Measurements from ENCODE around the gene CCDC78.

Gene CCDC78

DNA sequence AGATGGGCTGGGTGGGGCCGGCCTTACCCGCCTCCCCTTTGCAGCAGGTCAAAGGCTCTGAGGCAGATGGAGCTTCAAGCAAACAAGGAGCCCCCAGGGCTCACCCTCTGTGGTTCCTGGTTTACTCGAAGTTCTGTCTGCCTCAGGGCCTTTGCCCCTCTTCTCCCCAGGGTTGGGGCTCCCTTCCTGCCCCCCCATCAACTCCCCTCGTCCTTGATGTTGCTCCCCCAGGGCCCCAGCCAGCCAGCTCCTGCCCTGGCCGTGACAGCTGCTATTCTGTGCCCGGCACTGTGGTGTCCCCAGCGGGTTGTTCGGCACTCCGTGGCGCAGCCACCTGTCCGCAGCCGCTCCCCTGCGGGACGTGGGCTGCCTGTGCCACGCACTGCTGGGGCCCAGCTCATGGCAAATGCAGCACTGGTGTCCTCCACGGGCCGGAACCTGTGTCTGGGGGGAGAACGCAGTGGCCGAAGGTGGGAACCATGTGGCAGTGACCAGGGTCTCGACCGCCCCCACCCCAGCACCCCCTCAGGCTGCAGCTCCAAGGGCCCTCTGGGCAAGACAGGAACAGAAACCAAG lies 15.7 kb downstream of the CCDC78 start:
- no peak for DNase-seq (ENCODE audit: low read depth)

GRCh38 chr16:709566-710499 lies 16.4 kb downstream of the CCDC78 start:
- peak; percentile 93 for DNase-seq (ENCODE audit: low read depth)

GRCh38 chr16:708959-709358 lies 17.3 kb downstream of the CCDC78 start:
- no peak for DNase-seq (ENCODE audit: low read depth)

DNA sequence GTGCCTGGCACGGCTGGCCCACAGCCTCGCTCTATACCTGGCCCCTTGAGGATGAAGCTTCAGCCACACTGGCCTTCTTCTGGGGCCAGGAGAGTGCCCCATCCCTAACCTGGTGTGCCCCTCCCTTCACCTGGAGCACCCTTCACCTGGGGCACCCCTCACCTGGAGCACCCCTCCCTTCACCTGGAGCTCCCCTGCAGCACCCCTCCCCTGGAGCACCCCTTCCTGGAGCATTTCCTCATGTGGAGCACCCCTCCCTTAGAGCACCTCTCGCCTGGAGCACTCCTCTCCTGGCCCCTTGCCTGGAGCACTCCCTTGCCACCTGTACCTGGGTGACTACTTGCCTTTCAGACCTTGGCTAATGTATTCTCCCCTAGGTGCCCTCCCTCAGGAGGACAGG lies 18.2 kb downstream of the CCDC78 start:
- no peak for DNase-seq (ENCODE audit: low read depth)

- DNase-seq (ENCODE audit: low read depth) = no peak
Observed at GRCh38 chr16:707062-707538, 19.1 kb downstream of the CCDC78 start.

DNA sequence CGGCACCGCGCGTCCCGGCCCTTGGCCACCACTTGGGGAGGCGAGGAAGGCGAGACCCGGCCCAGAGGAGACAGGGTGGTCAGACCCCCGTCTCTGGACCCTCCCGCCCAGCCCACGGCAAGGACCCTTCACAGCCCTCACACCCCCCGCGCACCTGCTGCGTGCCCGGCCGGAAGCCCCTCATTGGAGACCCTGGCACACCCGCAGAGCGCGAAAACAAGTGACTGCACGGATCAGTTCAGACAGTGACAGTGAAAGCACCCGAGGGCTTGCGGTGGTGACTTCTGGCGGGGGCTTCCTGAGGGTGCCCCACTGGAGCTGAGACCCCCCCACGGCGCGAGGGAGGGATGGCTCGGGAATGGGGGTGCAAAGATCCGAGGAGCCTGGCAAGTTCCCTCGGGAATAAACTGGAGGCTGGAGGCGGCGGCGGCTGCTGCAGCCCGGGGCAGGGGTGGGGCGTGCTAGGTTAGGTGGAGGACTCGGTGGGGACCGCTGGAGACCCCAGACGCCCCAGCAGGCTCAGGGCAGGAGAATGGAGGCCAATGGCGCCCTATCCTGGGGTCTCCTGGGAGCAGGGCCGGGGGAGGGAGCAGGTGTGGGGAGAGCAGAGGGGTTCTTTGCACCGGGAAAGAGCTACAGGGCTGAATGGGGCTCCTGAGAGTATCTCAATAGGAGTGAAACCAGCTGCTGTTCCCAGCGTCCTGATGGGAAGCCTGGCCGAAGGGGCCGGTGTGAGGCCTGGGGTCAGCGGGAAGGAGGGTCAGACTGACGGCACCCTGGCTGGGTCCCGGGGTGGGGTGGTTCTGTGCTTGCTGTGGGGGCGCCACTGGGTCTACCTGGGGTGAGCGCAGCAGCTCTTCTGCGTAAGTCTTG lies 19.8 kb downstream of the CCDC78 start:
- no peak for DNase-seq (ENCODE audit: low read depth)

DNA sequence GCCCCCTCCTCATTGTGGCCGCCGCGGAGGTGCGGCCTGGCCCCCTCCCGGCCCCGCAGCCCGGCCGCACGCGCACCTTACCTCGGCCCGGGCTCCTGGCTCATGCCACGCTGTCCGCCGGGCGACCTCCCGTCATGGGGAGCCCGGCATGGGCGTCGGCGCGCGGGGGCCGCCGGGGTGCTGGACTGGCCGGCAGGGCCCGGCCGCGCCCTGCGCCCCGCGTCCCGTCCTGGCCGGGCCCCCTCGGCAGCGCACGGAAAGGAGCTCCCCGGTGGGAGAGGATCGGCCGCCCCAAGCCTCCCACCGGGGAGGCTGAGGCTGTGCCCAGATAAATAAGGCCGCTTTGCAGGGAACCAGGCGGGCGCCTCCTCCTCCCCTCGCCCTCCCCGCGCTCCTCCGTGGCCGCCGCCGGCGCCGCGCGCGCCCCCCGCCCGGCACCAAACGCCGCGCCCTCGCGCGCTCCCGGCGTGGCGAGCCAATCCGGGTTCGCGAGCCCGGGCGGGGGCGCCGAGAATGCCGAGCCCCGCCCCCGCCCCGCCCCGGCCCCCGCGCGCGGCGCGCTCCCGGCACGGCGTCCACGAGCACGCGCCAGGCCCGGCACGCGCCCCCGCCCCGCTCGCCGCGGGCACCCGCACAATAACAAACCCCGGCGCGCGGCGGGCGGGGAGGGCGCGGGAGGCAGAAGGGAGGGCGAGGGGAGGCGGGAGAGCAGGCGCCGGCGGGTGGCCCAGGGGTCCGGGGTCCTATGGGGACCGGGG lies 20.6 kb downstream of the CCDC78 start, which contains the start of gene FBXL16:
Gene FBXL16, minus strand, starts transcription at position 371 of the 758 bp plus-strand sequence. CDS start 8,396 bp downstream, outside the sequence.
- no peak for DNase-seq (ENCODE audit: low read depth)

DNA sequence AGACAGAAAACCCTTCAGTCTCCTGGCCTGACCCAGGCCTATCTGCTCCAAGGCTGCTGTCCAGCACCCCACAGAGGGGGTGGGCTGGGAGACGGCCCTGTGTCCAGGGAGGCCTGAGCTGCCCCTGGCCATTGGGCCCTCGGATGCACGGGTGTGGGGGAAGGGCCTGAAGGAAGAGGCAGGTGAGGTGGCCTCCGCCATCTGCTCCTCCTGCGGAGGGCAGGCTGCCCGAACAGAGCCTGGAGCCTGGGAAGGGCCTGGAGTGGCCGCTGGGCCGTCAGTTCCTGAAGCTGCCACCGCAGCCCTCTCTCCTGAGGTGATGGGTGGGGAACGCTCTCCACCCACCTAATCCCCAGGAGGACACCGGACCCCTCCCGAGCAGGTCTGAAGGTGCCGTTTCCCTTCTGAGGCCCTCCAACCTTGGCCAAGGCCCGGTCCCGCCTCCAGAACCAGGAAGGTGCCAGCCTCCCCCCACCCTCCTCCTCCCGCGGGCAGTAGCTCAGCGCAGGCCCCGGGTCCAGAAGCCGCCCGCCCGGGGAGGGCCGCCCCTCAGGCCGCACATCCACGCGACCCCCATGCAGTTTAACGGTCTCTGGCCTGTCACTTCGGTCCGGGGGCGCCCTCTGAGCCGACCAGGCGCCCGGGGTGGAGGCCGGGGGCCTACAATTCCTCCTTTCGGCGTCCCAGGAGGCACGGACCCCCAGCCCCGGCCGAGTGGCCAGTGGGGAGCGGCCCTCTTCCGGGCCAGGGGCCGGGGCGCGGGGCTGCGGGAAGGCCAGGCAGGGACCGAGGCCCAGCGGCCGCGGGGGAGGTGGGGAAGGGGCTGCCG lies 21.5 kb downstream of the CCDC78 start:
- no peak for DNase-seq (ENCODE audit: low read depth)

GRCh38 chr16:704047-704446 lies 22.2 kb downstream of the CCDC78 start:
- DNase-seq (ENCODE audit: low read depth) = no peak

- no peak for DNase-seq (ENCODE audit: low read depth)
Observed at GRCh38 chr16:703406-703805, 22.8 kb downstream of the CCDC78 start.

- no peak for DNase-seq (ENCODE audit: low read depth)
Observed at GRCh38 chr16:702341-702740, 23.9 kb downstream of the CCDC78 start.

DNA sequence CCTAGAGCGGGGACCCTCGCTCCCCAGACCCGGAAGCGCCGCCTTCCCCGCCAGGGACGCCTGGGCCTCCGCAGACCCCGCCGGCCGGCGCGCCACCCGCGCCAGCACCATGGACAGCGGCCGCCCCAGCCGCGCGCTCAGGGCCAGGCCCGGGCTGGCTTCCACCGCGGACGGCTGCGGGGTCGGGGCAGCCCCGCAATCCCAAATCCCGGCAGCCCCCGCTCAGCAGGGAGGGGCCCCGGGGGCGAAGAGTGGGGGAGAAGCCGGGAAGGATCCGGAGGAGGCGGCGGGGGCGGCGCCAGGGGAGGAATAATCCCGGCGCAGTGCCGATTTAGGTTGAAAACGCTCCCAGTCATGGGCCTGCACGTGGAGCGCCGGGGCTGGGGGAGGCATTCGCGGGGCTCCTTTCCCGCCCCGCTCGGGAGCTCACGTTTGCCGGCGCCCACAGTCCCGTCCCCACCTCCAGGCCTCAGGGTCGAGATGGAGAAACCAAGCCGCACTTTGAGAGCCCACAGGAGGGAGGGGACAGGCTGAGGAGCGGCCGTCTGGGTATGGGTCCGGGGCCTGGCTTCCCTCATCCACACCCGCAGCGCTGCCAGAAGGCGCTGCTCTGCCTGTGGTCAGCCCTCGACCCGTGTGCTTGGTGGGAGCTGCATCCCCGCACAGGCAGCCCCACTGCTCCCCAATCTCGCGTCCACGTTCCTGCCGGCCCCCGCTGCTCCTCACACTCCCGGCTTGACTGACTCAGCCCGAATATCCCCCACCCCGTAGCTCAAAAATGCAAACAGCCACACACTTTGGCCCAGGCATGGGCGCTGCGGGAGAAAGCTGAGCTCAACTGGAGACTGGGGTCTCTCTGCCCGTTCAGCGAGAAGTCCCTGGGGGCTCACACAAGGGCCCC lies 25.3 kb downstream of the CCDC78 start:
- peak; percentile 30 for DNase-seq (ENCODE audit: low read depth)

- no peak for DNase-seq (ENCODE audit: low read depth)
Observed at GRCh38 chr16:698911-699671, 27.2 kb downstream of the CCDC78 start.

- DNase-seq (ENCODE audit: low read depth) = no peak
Observed at GRCh38 chr16:695355-696089, 30.7 kb downstream of the CCDC78 start.

- DNase-seq (ENCODE audit: low read depth) = no peak
Observed at GRCh38 chr16:694863-695354, 31.3 kb downstream of the CCDC78 start.

- DNase-seq (ENCODE audit: low read depth) = no peak
Observed at GRCh38 chr16:694187-694862, 31.9 kb downstream of the CCDC78 start.

DNA sequence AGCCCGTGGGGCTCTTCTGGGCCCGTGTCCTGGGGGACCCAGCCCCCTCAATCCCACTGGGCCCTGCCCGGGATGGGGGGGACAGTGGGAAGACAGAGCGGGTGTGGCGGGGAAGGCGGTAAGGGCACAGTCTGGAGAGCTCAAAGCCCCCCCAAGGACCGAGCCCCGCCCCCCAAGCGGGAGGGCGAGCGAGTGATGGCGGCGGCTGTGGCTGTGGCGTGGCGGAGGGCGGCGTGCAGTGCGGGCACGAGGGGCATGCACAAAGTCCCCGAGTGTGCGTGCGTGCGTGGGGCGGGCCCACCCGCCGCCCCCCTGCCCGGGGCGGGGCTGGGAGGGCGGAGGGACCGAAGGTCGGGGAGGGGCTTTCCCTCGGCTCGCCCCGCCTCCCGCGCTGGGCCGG lies 32.5 kb downstream of the CCDC78 start:
- DNase-seq (ENCODE audit: low read depth) = no peak
